HepG2 (cell line): ENCODE measurements around the gene CDNF. TPM values are rescaled to one million over a fixed set of nuclear protein-coding genes. Genes with fewer than 3 reads are reported as not detected.

Experiments
- ATAC-seq: fragments of 200-7000 bp; cut with Tn5 transposase; 3 replicates; pipeline ENCODE4 v1.9.1; 2020; ENCODE audit warnings: mild to moderate bottlenecking, moderate library complexity
- BruUV-seq: library from RNA; stranded (reverse); fragments of 400-500 nt; replicated peaks from 2 replicates; lab custom pipeline; 2021; lab: Mats Ljungman, UMichigan
- CTCF ChIA-PET: fragments of 300-600 bp; formaldehyde crosslinking; extraction: SDS; loops from one replicate; lab custom pipeline; 2021; ENCODE audit warnings: low total read pairs, inconsistent platforms, low intra/inter-chr PET ratio; lab: Yijun Ruan, JAX
- POLR2A ChIA-PET: fragments of 350-600 bp; sonication (Branson Sonifier 250); formaldehyde crosslinking; loops from one replicate; lab custom pipeline; 2020; ENCODE audit warnings: antibody characterized with exemption, inconsistent platforms; lab: Yijun Ruan, JAX
- DNase-seq: peaks from one replicate; pipeline ENCODE4 v3.0.0-alpha.2; 2015; ENCODE audit warnings: low spot score
- FAIRE-seq: peaks from 3 replicates; lab custom pipeline; 2011; peaks lifted over from hg19 to GRCh38; lab: Jason Lieb, UNC
- H2AFZ ChIP-seq: one replicate; pipeline ENCODE4 v1.6.1; 2011; ENCODE audit warnings: low read length, inconsistent platforms
- H3K27ac ChIP-seq: fragments of 300-600 bp; 3 replicates; pipeline ENCODE4 v1.8.0; 2011; ENCODE audit warnings: mixed run types, mild to moderate bottlenecking, mixed read lengths, low read length, inconsistent platforms; ENCODE audit not compliant: insufficient read depth; ENCODE audit errors: extremely low read length
- H3K27me3 ChIP-seq, 2 experiments: fragments of 200-600 bp in 1 of 2; 2 replicates in 1 of 2; 3 replicates in 1 of 2; pipeline versions ENCODE4 v1.6.0 to v1.8.0; 2011; ENCODE audit warnings: low read length in 2 of 2, mild to moderate bottlenecking in 2 of 2, moderate library complexity in 2 of 2, inconsistent platforms in 1 of 2; ENCODE audit not compliant: insufficient read depth in 2 of 2, control insufficient read depth in 1 of 2
- H3K36me3 ChIP-seq, 2 experiments: fragments of 200-600 bp in 1 of 2; replicated peaks in 1 of 2; 2 replicates in 1 of 2; 3 replicates in 1 of 2; pipeline versions ENCODE4 v1.5.1 to v1.8.0; 2011; ENCODE audit warnings: low read length in 2 of 2, inconsistent platforms in 1 of 2; ENCODE audit not compliant: insufficient read depth in 2 of 2, control insufficient read depth in 1 of 2
- H3K4me1 ChIP-seq: 2 replicates; pipeline ENCODE4 v1.5.1; 2012; ENCODE audit warnings: low read length, inconsistent platforms; ENCODE audit not compliant: insufficient read depth
- H3K4me2 ChIP-seq: 2 replicates; pipeline ENCODE4 v1.6.0; 2011; ENCODE audit warnings: low read depth, low read length, inconsistent platforms
- H3K4me3 ChIP-seq, 3 experiments: fragments of 200-600 bp in 1 of 3; sonication (generic), shearing (Covaris generic) in 1 of 3; replicated peaks in 1 of 3; 2 replicates each; pipeline ENCODE4 v1.5.1; 2011 to 2016; ENCODE audit warnings: low read length in 3 of 3, inconsistent platforms in 2 of 3, low read depth in 2 of 3, mild to moderate bottlenecking in 2 of 3, control low read depth in 1 of 3, mixed read lengths in 1 of 3; ENCODE audit not compliant: insufficient read depth in 1 of 3
- H3K79me2 ChIP-seq: one replicate; pipeline ENCODE4 v1.6.1; 2011; ENCODE audit warnings: low read length, inconsistent platforms; ENCODE audit not compliant: insufficient read depth
- H3K9ac ChIP-seq: 2 replicates; pipeline ENCODE4 v1.6.0; 2011; ENCODE audit warnings: mild to moderate bottlenecking, low read depth, low read length, inconsistent platforms; ENCODE audit not compliant: insufficient read depth
- H3K9me3 ChIP-seq: 2 replicates; pipeline ENCODE4 v1.5.1; 2012; ENCODE audit warnings: mild to moderate bottlenecking, low read length
- H4K20me1 ChIP-seq: 2 replicates; pipeline ENCODE4 v1.6.0; 2011; ENCODE audit warnings: inconsistent platforms, mild to moderate bottlenecking, low read length, moderate library complexity; ENCODE audit not compliant: insufficient read depth
- ETV6 ChIP-seq: sonication (generic); formaldehyde crosslinking; conservative IDR thresholded peaks from 2 replicates; pipeline ENCODE4 v1.4.0; 2020; ENCODE audit warnings: missing genetic modification reagents
- FOXO1 ChIP-seq: sonication (generic); formaldehyde crosslinking; IDR thresholded peaks from 2 replicates; pipeline ENCODE4 v1.4.0; 2020; ENCODE audit warnings: missing genetic modification reagents
- IRX3 ChIP-seq: sonication (generic); formaldehyde crosslinking; IDR thresholded peaks from 2 replicates; pipeline ENCODE4 v1.8.1; 2023; ENCODE audit warnings: mild to moderate bottlenecking, low read depth, missing genetic modification reagents, borderline replicate concordance
- SUZ12 ChIP-seq: fragments of 150-350 bp; IDR thresholded peaks from 2 replicates; pipeline ENCODE4 v1.6.1; 2014; ENCODE audit warnings: low read depth, low read length
- ZFAT ChIP-seq: sonication (generic); formaldehyde crosslinking; conservative IDR thresholded peaks from 2 replicates; pipeline ENCODE4 v1.8.1; 2023; ENCODE audit warnings: missing genetic modification reagents, inconsistent platforms
- ZFP62 ChIP-seq: sonication (generic); formaldehyde crosslinking; IDR thresholded peaks from 2 replicates; pipeline ENCODE4 v1.4.0; 2020; ENCODE audit warnings: missing genetic modification reagents
- ZNF350 ChIP-seq: sonication (generic); formaldehyde crosslinking; IDR thresholded peaks from 2 replicates; pipeline ENCODE4 v1.4.0; 2020; ENCODE audit warnings: mild to moderate bottlenecking, low read depth, missing genetic modification reagents, borderline replicate concordance
- ZNF777 ChIP-seq: sonication (generic); formaldehyde crosslinking; IDR thresholded peaks from 2 replicates; pipeline ENCODE4 v1.4.0; 2020; ENCODE audit warnings: missing genetic modification reagents
- WGBS: methylation state at CpG from one replicate; pipeline ENCODE4 v1.1.6; 2017; ENCODE audit warnings: low lambda C conversion rate; 5-methylcytosine and 5-hydroxymethylcytosine counted together
- in situ Hi-C: cut with HindIII; loops from 2 replicates; pipeline ENCODE4 v1.10.0; 2017; ENCODE audit warnings: low pct_unique_long_range_greater_than_20kb; ENCODE audit not compliant: extremely low pct_ligation_motif_present
- intact Hi-C: fragments of 100-400 bp; cut with micrococcal nuclease; formaldehyde crosslinking; loops from one replicate; pipeline ENCODE4 v1.10.0; 2022; ENCODE audit not compliant: unreplicated experiment
- polyA plus RNA-seq, 8 experiments: library from polyadenylated mRNA; depleted of rRNA in 3 of 8; stranded (reverse) in 7 of 8; unstranded in 1 of 8; fragments of >200 nt; fragmentation: Illumina TruSeq in 4 of 8; extraction: Trizol in 4 of 8; gene quantifications; 2 replicates each; pipeline versions ENCODE4 v1.2.1 to v1.2.3, GENCODE V29; 2011 to 2016; ENCODE audit warnings: low read depth in 4 of 8, missing spikeins in 1 of 8, mixed read lengths in 1 of 8; ENCODE audit not compliant: insufficient read depth in 1 of 8
- total RNA-seq, 5 experiments: library from RNA; depleted of rRNA; stranded (reverse); fragments of >200 nt; fragmentation: Illumina TruSeq; extraction: Trizol; gene quantifications; 2 replicates each; pipeline ENCODE4 v1.2.3, GENCODE V29; 2016; ENCODE audit warnings: low read depth in 1 of 5
- TF ChIP-seq, protein P1 (sequence below): sonication (generic); formaldehyde crosslinking; IDR thresholded peaks from 2 replicates; pipeline ENCODE4 v1.5.1; 2020; ENCODE audit warnings: missing genetic modification reagents, mild to moderate bottlenecking, borderline replicate concordance
- TF ChIP-seq, protein P2 (sequence below): sonication (generic); formaldehyde crosslinking; IDR thresholded peaks from 2 replicates; pipeline ENCODE4 v1.4.0; 2020; ENCODE audit warnings: mild to moderate bottlenecking, missing genetic modification reagents

The CDNF gene
- total and polyA plus RNA-seq, 2 of the 13 experiments (the other 11 are each of a cell fraction or from before 2014, with no cell fraction given): 0.29 to 0.33 TPM

DNA sequence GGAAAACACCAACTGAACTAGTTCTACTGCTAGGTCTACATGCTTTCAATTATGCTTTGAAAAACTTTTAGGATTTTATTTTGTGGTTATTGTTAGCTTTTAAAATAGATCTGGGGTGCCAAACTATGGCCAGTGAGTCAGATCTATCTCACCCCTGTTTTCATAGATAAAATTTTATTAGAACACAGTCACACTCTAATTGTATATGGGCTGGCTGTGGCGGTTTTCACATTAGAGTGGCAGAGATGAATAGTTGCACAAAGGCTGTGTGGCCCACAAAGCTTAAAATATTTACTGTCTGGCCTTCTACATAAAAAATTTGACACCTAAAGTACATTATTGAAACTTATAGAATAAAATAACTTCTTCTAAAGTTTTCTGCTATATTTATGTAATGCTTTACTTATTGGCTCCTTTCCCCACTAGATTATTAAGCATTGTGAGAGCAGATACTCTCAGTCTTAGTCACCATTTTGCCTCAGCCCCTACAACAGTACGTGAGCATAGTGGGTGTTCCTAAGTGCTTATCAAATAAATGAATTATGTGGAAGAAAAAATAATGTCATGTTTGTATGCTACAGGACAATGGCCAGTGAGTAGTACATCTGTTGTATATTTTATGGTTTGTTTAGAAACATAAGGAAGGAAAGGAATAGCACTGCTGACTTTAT, 35.4 kb upstream of the CDNF start:
- ATAC-seq (no peak), DNase-seq (no peak), FAIRE-seq (no peak)
- no peak overlapping the region for H3K4me2 ChIP-seq
- POLR2A ChIA-PET: no interaction called here
- in situ Hi-C loops (no loop called here), intact Hi-C loops (loop anchor here (10.0 kb wide), 1 partner anchor 82 kb away; the partner anchor contains the start of genes DCLRE1C and MEIG1)
- BruUV-seq: no TSS peak
- H3K79me2 ChIP-seq: peaks cover 15% of the 10 kb centered on the region
- CTCF ChIA-PET: no interaction called here
- H3K9ac ChIP-seq: no peak overlapping the region
- no peak overlapping the region for H3K4me3 ChIP-seq
- H3K27ac ChIP-seq: no peak overlapping the region
- H3K36me3 ChIP-seq: peaks cover 0 to 1% of the 10 kb centered on the region in 2 experiments; a peak in 1 of 5 replicates
- TF ChIP-seq, protein P1, sequence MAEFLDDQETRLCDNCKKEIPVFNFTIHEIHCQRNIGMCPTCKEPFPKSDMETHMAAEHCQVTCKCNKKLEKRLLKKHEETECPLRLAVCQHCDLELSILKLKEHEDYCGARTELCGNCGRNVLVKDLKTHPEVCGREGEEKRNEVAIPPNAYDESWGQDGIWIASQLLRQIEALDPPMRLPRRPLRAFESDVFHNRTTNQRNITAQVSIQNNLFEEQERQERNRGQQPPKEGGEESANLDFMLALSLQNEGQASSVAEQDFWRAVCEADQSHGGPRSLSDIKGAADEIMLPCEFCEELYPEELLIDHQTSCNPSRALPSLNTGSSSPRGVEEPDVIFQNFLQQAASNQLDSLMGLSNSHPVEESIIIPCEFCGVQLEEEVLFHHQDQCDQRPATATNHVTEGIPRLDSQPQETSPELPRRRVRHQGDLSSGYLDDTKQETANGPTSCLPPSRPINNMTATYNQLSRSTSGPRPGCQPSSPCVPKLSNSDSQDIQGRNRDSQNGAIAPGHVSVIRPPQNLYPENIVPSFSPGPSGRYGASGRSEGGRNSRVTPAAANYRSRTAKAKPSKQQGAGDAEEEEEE: no peak
- TF ChIP-seq ZNF777 (no peak), ZFAT (CRISPR knock-in tag) (no peak), FOXO1 (CRISPR knock-in tag) (no peak), ETV6 (no peak), ZNF350 (no peak), IRX3 (CRISPR knock-in tag) (no peak), ZFP62 (no peak), SUZ12 (no peak)
- TF ChIP-seq, protein P2, sequence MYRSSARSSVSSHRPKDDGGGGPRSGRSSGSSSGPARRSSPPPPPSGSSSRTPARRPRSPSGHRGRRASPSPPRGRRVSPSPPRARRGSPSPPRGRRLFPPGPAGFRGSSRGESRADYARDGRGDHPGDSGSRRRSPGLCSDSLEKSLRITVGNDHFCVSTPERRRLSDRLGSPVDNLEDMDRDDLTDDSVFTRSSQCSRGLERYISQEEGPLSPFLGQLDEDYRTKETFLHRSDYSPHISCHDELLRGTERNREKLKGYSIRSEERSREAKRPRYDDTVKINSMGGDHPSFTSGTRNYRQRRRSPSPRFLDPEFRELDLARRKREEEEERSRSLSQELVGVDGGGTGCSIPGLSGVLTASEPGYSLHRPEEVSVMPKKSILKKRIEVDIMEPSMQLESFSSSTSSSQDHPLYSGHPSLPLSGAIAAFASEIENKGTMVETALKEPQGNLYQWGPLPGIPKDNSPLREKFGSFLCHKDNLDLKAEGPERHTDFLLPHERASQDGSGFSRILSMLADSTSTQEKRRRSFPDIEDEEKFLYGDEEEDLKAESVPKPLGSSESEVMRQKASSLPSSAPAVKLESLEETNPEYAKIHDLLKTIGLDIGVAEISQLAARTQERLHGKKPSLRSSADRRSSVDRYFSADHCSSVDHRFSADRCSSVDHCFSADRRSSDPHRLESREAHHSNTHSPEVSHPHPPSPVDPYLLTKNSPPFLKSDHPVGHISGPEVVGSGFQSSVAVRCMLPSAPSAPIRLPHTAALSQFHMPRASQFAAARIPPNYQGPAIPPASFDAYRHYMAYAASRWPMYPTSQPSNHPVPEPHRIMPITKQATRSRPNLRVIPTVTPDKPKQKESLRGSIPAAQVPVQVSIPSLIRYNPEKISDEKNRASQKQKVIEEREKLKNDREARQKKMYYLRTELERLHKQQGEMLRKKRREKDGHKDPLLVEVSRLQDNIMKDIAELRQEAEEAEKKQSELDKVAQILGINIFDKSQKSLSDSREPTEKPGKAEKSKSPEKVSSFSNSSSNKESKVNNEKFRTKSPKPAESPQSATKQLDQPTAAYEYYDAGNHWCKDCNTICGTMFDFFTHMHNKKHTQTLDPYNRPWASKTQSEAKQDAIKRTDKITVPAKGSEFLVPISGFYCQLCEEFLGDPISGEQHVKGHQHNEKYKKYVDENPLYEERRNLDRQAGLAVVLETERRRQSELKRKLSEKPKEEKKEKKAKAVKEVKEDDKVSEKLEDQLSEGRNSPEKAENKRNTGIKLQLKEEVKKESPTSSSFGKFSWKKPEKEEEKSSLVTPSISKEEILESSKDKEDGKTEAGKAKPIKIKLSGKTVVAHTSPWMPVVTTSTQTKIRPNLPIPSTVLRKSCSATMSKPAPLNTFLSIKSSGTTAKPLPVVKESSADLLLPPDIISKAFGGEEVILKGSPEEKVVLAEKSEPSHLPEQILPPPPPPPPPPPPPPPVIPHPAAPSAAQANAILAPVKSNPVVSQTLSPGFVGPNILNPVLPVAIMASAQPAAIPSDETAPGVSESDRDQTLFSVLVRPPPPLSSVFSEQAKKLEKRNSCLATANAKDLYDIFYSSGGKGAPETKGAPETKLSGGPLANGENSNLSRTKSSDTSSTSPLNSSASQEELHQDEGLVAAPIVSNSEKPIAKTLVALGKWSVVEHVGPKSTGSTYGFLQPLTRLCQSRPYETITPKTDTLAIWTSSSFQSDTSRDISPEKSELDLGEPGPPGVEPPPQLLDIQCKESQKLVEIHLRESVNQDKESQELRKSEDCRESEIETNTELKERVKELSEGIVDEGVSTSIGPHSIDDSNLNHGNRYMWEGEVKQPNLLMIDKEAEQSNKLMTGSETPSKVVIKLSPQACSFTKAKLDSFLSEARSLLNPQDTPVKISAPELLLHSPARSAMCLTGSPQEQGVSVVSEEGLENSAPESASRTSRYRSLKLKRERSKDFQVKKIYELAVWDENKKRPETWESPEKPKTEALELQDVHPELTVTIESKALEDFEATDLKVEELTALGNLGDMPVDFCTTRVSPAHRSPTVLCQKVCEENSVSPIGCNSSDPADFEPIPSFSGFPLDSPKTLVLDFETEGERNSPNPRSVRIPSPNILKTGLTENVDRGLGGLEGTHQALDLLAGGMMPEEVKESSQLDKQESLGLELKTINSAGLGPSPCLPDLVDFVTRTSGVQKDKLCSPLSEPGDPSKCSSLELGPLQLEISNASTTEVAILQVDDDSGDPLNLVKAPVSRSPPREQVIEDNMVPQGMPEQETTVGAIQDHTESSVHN: no peak
- no peak overlapping the region for H2AFZ ChIP-seq
- no peaks in the 10 kb centered on the region; a peak in 1 of 5 replicates for H3K27me3 ChIP-seq
- no peaks in the 10 kb centered on the region for H3K9me3 ChIP-seq
- 95% methylated on average over 2 of the region's 2 CpGs for WGBS
- peaks cover 18% of the 10 kb centered on the region for H3K4me1 ChIP-seq
- no peaks in the 10 kb centered on the region for H4K20me1 ChIP-seq
